ENCODE data around the gene SPOCK3. TPM values are rescaled to one million over a fixed set of nuclear protein-coding genes. Genes with fewer than 3 reads are reported as not detected.

The SPOCK3 gene
- total RNA-seq, 4 donors from 2014 or later, result not detected

GRCh38 chr4:166700592-166700991, 533.7 kb downstream of the SPOCK3 start:
- TF ChIP-seq CTCF (IDR thresholded peaks at IDR 0.05; ENCODE audit: low read depth), result no peak

- TF ChIP-seq CTCF (IDR thresholded peaks at IDR 0.05; ENCODE audit: low read depth), result no peak
Measured at GRCh38 chr4:166688835-166689234, 545.5 kb downstream of the SPOCK3 start.

- no peak for TF ChIP-seq CTCF (IDR thresholded peaks at IDR 0.05; ENCODE audit: low read depth)
Measured at GRCh38 chr4:166687828-166688227, 546.5 kb downstream of the SPOCK3 start.

Small RNAs within 50 kb of the gene (small RNA-seq; reads per million reads assigned to genes)
- not detected for gene RNA5SP171

Data from subcutaneous adipose tissue (tissue), 4 donors.